Measurements from ENCODE around the gene MPV17. TPM values are rescaled to one million over a fixed set of nuclear protein-coding genes. Genes with fewer than 3 reads are reported as not detected.
A peak's percentile ranks its signal among the peaks of the same experiment; 100 is the strongest.

Gene MPV17
- total and polyA plus RNA-seq, 9 of the 15 experiments (the other 6 are each of a cell fraction or from before 2014, with no cell fraction given), result 54.7 to 140 (median 70.2) TPM

- TF ChIP-seq SAFB2 (IDR thresholded peaks at IDR 0.05; ENCODE audit: borderline replicate concordance, low read depth, low read length, severe bottlenecking) (no peak), NRF1 (conservative IDR thresholded peaks at IDR 0.05 in 1 of 2, IDR thresholded peaks at IDR 0.05 in 1 of 2) (peak; percentile 31 to 55; a peak in 3 of 4 replicates), TAL1 (IDR thresholded peaks at IDR 0.05) (no peak), MXI1 (IDR thresholded peaks at IDR 0.05; ENCODE audit: low read depth, low read length) (no peak), NR2C2 (CRISPR knock-in tag; IDR thresholded peaks at IDR 0.05) (no peak), NR2C2 (tag; IDR thresholded peaks at IDR 0.05) (peak; percentile 46; the same call in 1 of the 2 replicates), ESRRA (IDR thresholded peaks at IDR 0.05; ENCODE audit: borderline replicate concordance, low read depth) (no peak), TFAP4 (CRISPR knock-in tag; IDR thresholded peaks at IDR 0.05; ENCODE audit: borderline replicate concordance) (peak; percentile 86), ZNF165 (CRISPR knock-in tag; IDR thresholded peaks at IDR 0.05; ENCODE audit: borderline replicate concordance) (no peak), FOXA1 (IDR thresholded peaks at IDR 0.05; ENCODE audit: borderline replicate concordance) (no peak), CHD1 (IDR thresholded peaks at IDR 0.05; ENCODE audit: low read length) (no peak), TEAD4 (IDR thresholded peaks at IDR 0.05; ENCODE audit: low read length) (no peak), TEAD4 (CRISPR knock-in tag; IDR thresholded peaks at IDR 0.05; ENCODE audit: borderline replicate concordance) (no peak), CBFA2T3 (IDR thresholded peaks at IDR 0.05) (0 out of 2 replicates have a peak, but pooled peaks have one; percentile 17), CUX1 (CRISPR knock-in tag; IDR thresholded peaks at IDR 0.05) (no peak)
- TF ChIP-seq, protein P1, sequence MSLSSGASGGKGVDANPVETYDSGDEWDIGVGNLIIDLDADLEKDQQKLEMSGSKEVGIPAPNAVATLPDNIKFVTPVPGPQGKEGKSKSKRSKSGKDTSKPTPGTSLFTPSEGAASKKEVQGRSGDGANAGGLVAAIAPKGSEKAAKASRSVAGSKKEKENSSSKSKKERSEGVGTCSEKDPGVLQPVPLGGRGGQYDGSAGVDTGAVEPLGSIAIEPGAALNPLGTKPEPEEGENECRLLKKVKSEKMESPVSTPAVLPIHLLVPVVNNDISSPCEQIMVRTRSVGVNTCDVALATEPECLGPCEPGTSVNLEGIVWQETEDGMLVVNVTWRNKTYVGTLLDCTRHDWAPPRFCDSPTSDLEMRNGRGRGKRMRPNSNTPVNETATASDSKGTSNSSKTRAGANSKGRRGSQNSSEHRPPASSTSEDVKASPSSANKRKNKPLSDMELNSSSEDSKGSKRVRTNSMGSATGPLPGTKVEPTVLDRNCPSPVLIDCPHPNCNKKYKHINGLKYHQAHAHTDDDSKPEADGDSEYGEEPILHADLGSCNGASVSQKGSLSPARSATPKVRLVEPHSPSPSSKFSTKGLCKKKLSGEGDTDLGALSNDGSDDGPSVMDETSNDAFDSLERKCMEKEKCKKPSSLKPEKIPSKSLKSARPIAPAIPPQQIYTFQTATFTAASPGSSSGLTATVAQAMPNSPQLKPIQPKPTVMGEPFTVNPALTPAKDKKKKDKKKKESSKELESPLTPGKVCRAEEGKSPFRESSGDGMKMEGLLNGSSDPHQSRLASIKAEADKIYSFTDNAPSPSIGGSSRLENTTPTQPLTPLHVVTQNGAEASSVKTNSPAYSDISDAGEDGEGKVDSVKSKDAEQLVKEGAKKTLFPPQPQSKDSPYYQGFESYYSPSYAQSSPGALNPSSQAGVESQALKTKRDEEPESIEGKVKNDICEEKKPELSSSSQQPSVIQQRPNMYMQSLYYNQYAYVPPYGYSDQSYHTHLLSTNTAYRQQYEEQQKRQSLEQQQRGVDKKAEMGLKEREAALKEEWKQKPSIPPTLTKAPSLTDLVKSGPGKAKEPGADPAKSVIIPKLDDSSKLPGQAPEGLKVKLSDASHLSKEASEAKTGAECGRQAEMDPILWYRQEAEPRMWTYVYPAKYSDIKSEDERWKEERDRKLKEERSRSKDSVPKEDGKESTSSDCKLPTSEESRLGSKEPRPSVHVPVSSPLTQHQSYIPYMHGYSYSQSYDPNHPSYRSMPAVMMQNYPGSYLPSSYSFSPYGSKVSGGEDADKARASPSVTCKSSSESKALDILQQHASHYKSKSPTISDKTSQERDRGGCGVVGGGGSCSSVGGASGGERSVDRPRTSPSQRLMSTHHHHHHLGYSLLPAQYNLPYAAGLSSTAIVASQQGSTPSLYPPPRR (CRISPR knock-in tag; IDR thresholded peaks at IDR 0.05; ENCODE audit: borderline replicate concordance), result no peak
These were observed 1.8 kb downstream of the MPV17 start (continued) for GRCh38 chr2:27320958-27321543.

Data from K562 (cell line).